Hematopoietic multipotent progenitor cell treated with erythropoietin and hydrocortisone succinate and interleukin-3 and kit ligand, for 17 days (in vitro differentiated cells): Measurements from ENCODE around the gene IER5L.
A peak's percentile ranks its signal among the peaks of the same experiment; 100 is the strongest.

Experiments
- DNase-seq: peaks from one replicate; pipeline ENCODE4 v3.0.0-alpha.2; 2015; ENCODE audit warnings: low spot score

IER5L gene

DNA sequence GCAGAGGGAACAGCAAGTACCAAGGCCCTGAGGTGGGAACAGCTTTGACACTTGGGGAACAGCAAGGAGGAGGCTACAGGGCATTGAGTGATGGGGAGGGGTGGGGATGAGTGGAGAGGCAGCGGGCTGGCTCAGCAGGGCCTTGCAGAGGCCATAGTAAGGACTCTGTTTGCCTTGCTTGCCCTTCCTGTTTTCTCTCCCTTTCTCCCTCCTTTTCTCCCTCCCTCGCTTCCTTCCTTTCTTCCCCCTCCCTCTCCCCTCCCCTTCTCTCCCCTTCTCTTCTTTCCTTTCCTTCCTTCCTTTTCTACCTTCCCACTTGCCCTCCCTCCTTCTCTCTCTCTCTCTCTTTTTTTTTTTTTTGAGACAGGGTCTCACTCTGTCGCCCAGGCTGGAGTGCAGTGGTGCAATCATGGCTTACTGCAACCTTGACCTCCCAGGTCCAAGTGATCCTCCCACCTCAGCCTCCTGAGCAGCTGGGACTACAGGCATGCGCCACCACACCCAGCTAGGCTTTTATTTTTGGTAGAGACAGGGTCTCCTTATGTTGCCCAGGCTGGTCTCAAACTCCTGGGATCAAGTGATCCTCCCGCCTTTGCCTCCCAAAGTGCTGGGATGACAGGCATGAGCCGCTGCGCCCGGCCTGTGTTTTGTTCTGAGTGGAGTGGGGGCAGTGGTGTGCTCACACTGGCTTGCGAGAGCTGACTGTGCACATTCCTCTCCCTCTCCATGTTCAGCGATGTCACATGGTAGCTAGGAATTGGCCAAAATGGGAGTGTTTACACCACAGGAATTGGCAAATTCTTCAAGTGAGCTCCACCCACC is 17.1 kb downstream of the IER5L start:
- DNase-seq = no peak

DNA sequence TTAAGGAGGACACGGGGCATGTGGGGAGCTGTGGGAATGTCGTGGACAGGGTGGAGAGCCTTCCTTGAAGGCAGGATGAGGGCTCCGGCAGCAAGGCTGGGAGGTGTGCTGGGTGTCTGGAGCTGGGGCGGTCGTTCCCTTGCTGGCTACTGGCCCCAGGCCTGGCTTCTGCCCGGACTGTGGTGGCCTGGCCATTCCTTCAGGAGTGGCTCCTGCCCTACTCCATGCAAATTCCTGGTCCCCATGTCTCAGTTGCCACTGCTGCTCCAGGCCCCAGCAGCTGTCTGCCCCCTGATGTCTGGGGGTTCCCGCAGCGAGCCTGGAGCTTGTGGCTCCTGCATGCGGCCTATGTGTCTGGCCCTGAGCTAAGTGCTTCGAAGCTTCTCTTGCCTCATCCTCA is 21.9 kb downstream of the IER5L start:
- DNase-seq = no peak

DNA sequence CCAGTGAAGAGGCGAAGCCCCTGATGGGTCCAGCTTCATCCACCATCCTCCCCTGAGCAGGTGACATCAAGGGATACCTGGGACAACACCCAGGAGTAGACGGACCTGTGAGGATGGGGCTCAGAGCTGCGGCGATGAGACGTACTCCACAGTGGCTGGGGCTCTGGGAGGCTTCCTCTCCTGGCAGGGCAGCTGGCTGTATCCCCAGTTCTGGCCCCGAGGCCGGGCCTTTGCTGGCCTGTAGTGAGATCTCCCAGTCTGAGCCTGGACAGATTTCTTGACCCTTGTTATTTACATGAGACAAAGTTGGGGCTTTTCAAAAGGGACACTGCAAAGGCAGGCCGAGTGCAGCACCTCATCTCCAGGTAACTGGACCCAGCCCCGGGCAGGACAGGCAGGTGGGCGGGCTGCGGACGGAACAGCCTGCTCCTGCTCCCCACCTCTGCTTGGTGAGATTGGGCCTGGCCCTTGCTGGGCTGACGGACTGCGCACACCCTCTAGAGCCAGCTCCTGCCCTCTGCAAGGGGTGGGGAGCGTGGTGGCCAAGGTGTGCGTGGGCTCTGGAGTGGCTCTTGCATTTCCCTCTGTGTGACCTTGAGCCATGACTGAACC is 23.1 kb downstream of the IER5L start:
- DNase-seq = no peak

DNA sequence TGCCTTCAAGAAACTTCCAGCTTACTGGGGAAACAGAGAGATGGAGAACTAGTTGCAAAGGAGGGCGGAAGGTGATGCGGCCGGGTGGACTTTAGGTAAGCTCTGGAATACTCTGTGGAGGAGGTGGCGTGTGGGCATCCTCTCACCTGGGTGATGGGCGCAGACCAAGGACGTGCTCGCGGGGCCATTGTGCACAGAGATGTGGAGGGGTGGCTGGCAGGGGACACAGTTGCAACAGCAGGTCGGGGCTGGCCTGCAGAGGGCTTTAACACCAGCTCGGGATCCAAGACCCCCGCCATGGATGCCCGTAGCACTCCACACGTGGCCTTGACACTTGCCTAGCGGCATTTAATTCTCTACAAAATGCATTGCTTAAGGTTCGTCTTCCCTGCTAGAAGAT is 26.6 kb downstream of the IER5L start:
- no peak for DNase-seq

DNA sequence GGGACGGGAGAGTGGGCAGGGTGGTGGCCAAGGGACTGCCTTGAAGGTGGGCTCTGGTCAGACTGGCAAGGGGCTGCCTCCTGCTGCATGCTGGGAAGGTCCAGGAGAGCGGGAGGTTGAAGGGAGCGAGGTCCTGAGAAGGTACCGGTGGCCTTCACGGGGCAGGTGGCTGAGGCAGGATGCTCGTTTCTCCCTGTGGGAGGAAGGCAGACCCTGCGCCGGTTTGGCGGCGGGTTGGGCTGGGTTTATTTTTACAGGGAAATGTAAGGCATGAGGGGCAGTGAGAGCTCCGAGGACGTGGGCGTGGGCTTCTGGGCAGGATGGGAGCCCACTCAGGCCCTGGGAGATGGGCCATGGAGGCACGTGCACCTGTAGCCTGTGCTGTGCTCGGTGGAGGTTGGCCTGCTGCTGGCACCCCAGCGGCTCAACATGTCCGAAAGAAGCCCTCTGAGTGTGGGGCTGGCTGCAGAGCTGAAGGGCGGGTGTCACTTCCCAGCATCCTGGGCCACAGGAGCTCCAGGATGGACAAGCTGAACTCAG is 27.3 kb downstream of the IER5L start:
- DNase-seq = no peak

DNA sequence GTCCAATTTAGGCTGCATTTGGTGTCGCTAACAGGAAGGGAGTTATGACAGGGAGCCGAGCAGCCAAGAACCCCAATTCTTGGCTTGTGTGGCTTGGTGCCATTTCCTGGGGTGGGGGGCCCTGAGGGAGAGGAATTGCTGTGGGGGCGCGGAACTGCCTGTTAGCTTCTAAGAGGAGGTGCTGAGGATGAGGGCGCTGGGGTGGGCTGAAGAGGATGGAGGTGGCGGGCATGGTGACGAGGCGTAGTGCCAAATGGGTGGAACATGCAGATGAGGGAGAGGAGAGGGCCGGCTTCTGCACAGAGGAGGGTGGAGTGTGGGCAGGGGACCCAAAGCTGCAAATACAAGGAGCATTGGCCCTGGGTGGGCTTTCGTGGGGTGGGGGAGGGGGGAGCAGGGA is 27.9 kb downstream of the IER5L start:
- DNase-seq = no peak

DNA sequence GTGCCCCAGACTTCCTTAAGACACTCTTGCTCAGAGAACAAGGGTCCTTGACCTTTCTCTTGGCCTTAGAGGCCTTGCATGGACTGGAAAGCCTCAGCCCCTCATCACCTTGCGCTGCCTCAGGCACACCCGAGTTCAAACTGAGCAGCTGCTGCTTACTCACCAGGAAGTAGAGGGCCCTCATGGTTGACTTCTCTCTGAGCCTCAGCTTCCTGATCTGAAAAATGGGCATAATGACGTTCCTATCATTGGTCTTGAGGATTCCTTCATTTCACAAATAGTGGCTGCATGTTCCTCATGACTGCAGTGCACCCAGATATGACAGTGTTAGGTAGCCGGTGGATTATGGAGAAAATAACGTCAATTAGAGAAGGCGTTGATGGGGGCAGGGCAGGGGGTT is 28.6 kb downstream of the IER5L start:
- no peak for DNase-seq

DNA sequence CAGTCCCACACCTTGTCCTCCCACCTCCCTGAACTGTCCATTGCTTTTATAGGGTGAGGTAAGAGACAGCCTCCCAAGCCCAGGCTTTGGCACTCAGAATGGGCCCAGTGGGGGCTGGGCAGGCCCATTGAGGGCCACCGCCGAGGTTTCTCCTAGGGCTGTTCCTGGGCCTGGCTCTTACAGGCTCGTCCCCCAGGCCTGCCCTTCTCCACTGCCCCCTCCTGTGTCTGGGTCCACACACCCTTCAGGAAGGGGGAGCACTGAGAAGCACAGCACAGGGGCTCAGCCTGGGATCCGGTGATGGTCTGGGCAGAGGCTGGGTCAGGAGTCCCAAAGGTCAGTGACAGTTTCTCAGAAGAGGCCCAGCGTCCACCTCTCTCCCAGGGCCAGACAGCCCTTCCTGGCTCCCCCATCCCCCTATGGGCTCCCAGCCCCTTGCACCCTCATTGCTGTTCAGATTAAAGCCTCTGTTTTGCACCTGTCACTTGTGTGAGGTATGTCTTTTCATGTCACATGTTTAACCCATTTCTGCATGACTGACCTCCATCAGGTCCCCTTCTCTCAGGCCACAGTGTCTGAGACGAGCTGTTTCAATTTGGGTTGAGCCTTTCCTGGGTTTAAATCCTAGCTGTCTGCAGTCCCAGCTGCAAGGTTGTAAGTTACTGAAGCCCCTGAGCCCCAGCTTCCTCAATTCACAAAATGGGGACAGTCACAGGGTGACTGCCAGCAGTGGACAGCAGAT is 29.4 kb downstream of the IER5L start:
- DNase-seq = no peak

DNA sequence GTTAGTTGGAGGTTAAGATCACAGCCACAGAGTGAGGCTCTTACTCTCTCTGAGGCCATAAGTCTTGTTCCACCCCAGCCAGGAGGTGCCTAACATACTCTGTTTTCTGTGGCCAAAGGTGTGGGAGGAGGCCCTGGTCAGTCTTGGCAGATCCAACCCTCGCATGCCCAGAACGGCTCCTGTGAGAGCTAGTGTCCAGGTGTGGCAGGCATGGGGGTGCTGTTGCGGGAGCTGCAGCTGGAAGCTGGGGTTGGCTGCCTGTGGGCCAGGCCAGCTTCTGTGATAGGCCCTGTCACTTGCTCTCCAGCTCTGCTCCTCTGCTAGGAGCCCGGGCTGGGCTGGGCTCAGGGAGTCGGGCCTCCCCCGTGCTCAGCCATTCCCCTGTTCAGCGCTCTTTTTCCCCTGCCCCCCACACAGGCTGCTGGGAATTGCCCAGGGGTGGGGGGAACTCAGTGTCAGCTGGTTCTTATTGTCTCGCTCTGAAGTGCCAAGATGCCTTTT is 31.6 kb downstream of the IER5L start:
- no peak for DNase-seq

DNA sequence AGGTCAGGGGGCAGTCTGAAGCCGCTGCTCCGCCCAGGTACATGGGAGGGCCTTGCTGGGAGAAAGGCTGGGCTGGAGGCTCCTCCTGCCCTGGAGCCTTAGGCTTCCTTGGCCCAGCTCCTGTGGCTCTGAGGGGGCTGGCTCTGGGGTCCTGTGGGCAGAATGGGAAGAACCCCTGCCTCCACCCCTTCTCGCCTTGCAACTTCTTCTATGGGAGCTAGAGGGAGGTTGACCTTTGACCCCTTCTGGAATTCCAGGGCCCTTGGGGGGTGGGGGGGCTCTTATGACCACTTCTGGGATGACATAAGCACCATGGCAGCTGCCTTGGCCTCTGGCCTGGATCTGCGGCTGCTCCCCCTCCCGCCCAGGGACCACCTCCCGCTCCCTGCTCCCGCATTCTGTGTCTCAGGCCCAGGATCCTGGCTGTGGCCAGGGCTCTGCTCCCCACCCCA is 32.2 kb downstream of the IER5L start:
- DNase-seq = no peak

DNA sequence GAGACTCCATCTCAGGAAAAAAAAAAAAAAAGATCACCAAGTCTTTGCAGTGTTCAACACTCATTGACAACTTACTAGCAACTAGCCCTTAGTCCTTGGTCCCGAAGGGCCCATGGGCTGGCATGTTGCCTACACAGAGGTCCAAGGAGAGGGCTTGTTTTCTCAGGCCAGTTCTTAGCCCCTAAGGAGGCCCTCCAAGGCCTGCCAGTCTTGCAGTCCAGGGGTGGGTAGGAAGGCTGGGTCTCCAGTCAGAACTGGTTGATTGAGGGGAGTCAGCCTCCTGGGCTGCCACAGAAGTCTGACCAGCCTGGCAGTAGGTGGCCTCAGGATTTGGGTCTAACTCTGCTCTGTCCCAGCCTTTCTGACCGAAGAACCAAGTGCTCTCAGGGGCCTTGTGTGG is 32.7 kb downstream of the IER5L start:
- no peak for DNase-seq

DNA sequence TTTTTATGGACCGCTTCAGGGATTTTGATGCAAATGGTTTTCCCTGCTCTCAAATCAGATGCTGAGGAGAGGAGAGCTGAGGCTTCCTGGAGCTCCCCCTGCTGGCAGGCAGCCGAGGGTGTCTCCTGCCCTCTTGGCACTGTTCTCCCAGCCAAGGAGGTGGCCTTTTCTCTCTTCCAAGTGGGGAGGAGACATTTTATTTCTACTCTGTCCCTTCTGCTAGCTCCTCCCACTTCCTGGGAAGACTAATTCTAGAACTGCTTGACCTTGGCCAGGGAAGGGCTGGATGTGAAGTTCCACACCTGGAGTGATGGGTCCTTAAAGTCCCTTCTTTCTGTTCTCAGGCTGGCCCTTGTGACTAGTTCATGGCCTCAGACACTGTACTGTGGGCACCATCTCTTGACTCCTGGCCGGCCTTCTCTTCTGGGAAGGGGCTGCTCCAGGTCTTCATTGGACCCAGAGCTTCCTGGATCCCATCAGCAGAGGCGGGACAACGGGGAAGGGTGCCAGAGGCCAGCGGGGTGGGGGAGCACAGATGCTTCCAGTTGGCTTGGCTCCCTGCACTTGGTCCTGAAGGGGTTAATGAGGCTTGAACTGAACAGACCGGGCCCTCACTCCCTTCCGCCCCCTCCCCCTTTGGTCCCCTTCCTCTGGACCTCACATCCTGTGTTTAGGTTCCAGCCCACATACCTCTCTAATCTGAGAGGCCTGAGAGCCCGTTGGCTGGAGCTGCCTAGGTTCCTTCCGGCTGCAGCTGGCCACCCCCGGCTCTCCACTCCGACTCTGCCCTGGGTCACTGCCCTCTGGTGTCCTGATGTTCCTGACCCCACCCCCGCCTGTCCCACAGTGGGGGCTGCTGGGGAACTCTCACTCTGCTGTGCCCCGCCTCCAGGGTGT is 34.8 kb downstream of the IER5L start:
- DNase-seq = peak; percentile 81

DNA sequence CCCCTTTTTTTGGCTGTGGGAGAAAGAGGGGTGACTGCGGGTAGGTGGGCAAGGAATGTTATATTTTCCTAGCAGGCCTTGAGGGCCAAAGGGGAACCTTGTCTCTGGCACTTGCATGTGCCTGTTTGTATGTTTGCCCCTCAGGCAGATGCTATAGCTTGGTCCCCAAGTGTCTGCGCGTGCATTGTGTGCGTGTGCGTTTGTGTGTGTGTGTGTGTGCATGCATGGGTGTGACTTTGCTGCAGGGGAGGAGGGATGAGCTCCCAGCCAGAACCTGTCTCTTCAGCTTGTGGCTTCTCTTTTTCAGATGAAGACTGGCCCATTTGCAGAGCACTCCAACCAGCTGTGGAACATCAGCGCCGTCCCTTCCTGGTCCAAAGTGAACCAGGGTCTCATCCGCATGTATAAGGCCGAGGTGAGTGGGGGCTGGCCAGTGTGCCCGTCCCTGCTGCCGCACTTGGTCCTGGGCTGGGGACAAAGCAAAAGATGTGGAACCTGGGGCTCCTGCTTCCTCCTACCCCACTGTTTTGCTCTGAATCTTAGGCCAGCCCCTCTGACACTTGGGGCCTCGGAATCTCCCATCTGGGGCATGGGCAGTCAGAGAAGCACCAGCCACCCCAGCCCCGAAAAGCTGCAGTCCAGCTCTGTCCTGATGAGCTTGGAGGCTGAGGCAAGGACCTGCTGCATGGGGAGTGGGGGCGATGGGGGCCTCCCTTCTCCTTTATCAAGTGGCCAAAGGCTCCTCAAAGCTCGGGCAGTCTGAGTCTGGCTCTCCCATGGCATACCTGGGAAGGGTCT is 35.7 kb downstream of the IER5L start:
- DNase-seq = no peak

DNA sequence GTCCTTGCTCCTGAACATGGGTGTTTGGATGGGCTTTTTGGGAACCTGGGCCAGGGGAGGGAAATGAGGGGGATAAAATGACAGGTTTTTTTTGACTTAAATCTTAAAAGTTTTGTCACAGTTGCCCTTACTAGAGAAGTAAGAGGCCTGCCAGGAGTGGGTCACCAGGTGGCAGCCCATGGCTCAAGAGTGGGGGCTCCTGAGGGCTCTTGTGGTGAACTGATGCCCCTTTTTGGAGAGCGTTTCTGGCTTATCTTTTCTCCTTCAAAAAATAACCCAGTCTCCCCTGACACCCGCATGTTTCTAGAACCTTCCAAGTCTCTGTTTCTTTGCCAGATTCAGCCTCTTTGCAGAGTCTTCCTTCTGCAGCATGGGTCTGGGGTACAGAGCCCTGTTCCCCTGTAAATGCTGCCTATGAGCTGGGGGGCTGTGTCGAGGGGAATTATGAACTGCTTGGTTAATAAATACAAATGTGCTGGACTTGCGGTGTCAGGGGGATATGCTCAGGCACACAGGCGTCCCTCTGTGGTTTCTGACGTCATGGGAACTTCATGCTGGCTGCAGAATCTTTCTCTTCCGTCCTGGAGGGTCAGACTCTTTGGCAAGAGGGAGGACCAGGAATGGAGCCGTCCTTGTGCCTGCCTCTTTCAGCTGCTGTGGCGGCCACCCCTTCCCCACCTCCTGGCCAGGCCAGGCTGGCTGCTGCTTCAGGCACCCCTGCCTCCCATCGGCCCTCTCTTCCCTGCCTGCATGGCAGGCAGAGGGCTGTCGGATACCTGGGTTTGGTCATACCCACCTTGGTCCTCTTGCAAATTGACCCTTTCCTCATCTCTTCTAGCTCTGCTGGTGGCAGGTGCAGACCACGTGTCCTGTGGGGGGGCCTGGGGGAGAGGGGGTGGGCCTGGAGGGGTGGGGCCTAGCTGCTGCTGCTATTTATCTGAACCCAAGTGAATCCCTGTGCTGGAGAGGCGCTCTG is 36.7 kb downstream of the IER5L start:
- no peak for DNase-seq

DNA sequence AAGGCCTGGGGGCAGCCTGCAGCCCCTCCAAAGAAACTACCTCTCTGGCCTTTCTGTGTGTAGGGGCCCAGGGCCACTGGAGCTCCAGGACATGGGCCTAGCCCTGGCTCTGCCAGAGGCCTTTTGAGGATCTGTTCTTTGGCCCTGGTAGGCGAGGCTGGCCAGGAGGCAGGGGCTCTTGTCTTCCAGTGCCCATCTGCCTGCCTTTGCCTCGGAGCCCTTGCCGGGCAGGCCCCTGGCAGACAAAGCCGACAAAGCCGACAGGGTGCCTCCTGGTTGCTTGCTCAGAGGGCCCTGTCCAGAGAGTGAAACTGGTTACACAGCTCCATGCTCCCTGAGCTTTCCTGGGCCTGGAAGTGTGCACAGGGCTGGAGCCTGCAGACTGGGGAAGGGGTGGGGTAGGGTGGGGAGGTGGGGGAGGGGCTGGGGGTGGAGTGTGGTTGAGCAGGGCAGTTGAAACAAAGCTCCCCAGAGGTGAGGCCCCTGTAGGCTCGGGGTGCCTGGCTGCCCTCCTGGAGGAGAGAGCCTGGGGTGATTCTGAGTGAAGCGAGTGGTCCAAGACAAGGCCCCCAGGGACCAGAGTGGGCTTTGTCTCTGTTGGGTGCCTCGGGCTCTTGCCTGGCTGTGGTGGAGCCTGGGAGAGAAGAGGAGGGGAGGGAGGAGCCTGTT is 37.5 kb downstream of the IER5L start:
- no peak for DNase-seq

DNA sequence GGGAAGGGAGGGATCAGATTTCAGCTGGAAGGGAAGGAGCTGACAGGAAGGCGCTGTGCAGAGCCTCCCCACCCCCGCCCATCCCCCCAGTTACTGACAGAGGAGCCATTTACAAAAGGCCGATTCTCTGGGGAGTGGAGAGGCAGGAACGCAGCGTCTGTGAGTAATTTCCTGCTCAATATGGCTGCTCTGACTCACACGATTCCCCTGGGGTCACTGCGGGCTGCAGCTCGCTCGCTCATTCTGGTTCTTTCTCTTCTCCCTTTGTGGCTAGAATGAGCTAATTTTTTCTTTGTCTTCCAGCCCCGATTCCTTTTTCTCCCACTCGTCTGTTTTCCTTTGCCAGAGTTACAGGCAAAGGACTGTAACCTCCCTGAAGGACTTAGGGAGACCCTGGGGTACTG is 38.1 kb downstream of the IER5L start:
- DNase-seq = no peak

DNA sequence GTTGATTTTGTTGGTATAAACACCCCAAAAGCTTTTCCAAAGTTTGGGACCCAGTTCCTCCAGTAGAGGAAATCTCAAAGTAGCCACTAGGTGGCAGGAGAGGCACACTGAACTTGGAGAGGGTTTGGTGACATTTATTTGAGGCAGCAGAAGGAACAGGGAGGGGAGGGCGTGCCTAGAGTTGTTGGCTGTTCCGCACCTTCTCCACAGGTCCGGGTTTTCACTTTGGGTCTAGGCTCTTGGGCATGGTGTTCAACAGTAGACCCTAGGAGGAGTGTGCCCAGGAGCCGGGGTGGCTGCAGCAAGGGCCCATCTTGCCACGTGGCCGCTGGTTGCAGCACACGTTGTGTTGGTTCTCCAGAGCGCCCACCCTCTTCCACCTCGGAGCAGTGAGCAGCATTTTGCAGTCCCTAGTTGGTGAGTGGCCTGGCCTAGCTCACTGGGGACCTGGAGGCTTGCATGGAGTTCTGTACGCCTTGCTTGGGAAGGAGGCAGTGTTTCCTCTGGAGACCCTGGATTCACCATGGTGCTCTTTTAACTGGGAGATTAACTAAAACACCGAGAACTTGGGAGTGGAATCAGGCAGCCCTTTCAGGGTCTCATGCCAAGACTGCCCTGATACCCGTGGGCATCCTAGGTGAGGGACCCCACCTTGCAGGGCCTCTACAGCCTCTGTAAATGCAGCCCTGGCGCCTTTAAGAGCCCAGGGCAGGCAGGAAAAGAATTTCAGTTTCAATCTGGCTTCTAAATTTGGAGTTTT is 38.6 kb downstream of the IER5L start:
- DNase-seq = peak; percentile 86
